LNCaP clone FGC (cell line): ENCODE results near the gene FAM118A.

Experiments used
- DNase-seq: peaks from one replicate; pipeline ENCODE4 v3.0.0-alpha.2; 2011; ENCODE audit warnings: low read depth
- H3K4me3 ChIP-seq: 2 replicates; pipeline ENCODE4 v1.5.1; 2011; ENCODE audit warnings: mild to moderate bottlenecking, low read depth, low read length, control low read depth
- TF ChIP-seq, protein P1 (sequence below): IDR thresholded peaks from 2 replicates; pipeline ENCODE4 v1.5.1; 2012; ENCODE audit warnings: mild to moderate bottlenecking; ENCODE audit not compliant: control insufficient read depth, insufficient read depth; ENCODE audit errors: extremely low read depth

Gene FAM118A

GRCh38 chr22:45317551-45318167, 7.9 kb downstream of the FAM118A start:
- TF ChIP-seq, protein P1, sequence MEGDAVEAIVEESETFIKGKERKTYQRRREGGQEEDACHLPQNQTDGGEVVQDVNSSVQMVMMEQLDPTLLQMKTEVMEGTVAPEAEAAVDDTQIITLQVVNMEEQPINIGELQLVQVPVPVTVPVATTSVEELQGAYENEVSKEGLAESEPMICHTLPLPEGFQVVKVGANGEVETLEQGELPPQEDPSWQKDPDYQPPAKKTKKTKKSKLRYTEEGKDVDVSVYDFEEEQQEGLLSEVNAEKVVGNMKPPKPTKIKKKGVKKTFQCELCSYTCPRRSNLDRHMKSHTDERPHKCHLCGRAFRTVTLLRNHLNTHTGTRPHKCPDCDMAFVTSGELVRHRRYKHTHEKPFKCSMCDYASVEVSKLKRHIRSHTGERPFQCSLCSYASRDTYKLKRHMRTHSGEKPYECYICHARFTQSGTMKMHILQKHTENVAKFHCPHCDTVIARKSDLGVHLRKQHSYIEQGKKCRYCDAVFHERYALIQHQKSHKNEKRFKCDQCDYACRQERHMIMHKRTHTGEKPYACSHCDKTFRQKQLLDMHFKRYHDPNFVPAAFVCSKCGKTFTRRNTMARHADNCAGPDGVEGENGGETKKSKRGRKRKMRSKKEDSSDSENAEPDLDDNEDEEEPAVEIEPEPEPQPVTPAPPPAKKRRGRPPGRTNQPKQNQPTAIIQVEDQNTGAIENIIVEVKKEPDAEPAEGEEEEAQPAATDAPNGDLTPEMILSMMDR: peak; percentile 30
- peak; percentile 86 for DNase-seq
- H3K4me3 ChIP-seq: no peak overlapping the region; the same call in 1 of the 2 replicates

- DNase-seq: no peak
- no peak overlapping the region for H3K4me3 ChIP-seq
- TF ChIP-seq, protein P1: no peak
These were observed 8.4 kb downstream of the FAM118A start for GRCh38 chr22:45318168-45318557.

DNA sequence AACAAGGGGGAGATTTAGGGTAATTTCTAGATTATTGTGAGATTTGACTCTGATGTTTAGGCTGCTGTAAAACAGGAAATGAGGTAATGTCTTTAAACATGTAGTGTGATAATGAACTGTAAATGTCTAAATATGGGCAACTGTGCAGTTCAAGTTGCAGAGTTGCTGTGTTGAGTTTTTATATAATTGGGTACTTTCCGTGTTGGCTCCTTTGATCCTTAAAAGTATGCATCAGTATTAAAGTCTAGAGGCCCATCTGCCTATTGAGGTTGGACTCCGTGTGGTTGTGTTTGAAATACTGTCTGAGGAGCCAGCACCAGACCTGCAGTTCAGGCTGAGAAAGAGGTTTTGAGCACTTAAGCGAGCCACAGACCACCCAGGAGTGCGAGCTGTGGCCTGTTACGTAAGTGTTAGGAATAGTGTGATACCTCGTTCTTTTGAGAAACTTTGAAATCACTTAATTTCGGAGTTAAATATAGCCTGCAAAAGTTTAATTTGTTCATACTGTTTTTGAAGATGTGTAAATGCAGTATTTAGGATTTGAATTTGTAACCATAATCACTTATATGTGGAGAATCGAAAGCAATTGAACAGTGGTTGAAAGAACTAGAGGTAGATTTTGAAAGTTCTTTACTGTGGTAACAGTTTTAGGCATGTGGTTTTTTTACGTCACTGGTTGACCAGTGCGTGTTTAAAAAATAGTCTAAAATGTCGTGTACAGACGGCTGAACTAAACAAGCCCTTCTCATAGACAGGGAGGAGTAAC, 9.0 kb downstream of the FAM118A start:
- DNase-seq: no peak

DNA sequence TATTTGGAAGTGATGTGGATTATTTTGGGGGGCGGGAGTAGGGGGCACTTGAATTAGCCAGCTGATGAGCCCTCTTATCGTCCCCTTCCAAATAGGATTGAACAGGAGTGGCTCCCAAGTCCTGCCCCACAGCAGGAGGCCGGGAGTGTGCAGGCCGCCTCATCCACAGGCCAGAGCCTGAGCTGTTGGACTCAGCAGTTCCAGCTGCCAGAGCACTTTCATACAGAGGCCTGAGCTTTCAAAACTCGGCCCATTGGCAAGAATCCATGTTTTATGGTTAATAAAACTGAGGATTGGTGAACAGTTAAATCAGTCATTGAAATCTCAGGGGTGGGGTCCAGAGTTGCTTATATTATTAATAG, 9.6 kb downstream of the FAM118A start:
- H3K4me3 ChIP-seq: no peak overlapping the region
- TF ChIP-seq, protein P1: no peak
- no peak for DNase-seq

More for the DNA sequence above, 9.0 kb downstream of the FAM118A start:
- no peak overlapping the region for H3K4me3 ChIP-seq
- TF ChIP-seq, protein P1: no peak

DNA sequence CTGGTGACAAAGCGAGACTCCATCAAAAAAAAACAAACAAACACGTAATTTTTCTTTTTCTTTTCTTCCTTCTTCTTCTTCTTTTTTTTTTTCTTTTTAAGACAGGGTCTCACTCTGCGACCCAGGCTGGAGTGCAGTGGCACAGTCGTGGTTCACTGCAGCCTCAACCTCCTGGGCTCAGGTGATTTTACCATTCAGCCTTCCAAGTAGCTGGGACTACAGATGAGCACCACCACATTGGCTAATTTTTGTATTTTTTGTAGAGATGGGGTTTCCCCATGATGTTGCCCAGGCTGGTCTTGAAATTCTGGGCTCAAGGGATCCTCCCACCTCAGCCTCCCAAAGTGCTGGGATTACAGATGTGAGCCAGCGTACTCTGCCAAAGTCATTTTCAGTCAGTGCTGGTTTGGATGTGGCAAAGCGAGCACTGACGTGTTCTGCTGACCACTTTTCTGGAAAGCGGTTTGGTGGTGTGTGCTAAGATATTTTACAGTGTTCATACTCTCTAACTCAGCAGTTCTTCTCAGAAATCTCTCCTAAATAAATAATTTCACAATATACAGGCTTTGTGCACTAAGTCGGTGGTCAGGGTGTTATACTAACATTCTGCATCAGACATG, 10.7 kb downstream of the FAM118A start:
- H3K4me3 ChIP-seq: no peak overlapping the region
- TF ChIP-seq, protein P1: no peak
- DNase-seq: no peak

DNA sequence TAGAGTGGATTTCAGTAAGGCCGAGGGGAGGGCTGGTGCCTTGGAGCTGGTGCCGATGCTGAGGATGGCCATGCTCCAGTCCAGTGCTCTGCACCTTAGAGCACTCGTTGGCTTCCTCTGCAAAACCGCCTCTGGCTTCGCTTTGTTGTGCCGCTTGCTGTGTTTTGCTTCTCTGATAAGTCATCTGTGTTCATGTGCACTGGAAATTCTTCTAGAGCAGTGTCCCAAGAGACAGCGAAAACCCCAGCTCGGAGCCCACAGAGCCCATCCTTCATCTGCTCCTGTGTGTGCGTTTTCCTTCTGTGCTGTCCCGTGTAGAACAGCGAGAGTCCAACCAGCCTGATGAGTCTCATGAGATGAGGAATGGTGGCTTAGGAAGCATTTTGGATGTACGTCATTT, 12.1 kb downstream of the FAM118A start:
- H3K4me3 ChIP-seq: no peak overlapping the region
- TF ChIP-seq, protein P1: no peak
- no peak for DNase-seq
